GM12878 (cell line): ENCODE data around the gene NR1D2. TPM values are rescaled to one million over a fixed set of nuclear protein-coding genes. Genes with fewer than 3 reads are reported as not detected.

Experiments
- ATAC-seq: fragments of 200-7000 bp; cut with Tn5 transposase; 3 replicates; pipeline ENCODE4 v1.9.1; 2020; ENCODE audit warnings: mild to moderate bottlenecking, moderate library complexity
- BruUV-seq: library from RNA; stranded (reverse); fragments of 400-500 nt; replicated peaks from 2 replicates; lab custom pipeline; 2021; lab: Mats Ljungman, UMichigan
- CTCF ChIA-PET: fragments of 300-600 bp; sonication (Branson Sonifier 250); formaldehyde crosslinking; extraction: SDS; loops from one replicate; lab custom pipeline; 2021; ENCODE audit warnings: inconsistent platforms; lab: Yijun Ruan, JAX
- POLR2A ChIA-PET: fragments of 350-600 bp; formaldehyde crosslinking; extraction: SDS; loops from one replicate; lab custom pipeline; 2021; ENCODE audit warnings: inconsistent platforms; lab: Charles Lee
- RAD21 ChIA-PET: fragments of 300-600 bp; sonication (Branson Sonifier 250); formaldehyde crosslinking; loops from one replicate; lab custom pipeline; 2023; ENCODE audit warnings: antibody characterized with exemption; ENCODE audit not compliant: unreplicated experiment; lab: Charles Lee
- SMC1A ChIA-PET: fragments of 300-600 bp; sonication (Branson Sonifier 250); formaldehyde crosslinking; loops from one replicate; lab custom pipeline; 2023; ENCODE audit not compliant: unreplicated experiment, uncharacterized antibody; lab: Charles Lee
- DNase-seq: peaks from one replicate; pipeline ENCODE4 v3.0.0-alpha.2; 2011; ENCODE audit warnings: low read depth, low spot score
- FAIRE-seq: peaks from 3 replicates; lab custom pipeline; 2011; peaks lifted over from hg19 to GRCh38; lab: Jason Lieb, UNC
- H2AFZ ChIP-seq: 2 replicates; pipeline ENCODE4 v1.6.0; 2011; ENCODE audit warnings: low read depth, low read length, control low read depth; ENCODE audit not compliant: control insufficient read depth
- H3K27ac ChIP-seq: 2 replicates; pipeline ENCODE4 v1.5.1; 2011; ENCODE audit warnings: control low read depth; ENCODE audit not compliant: control insufficient read depth, insufficient read depth
- H3K27me3 ChIP-seq, 2 experiments: replicated peaks in 1 of 2; 2 replicates each; pipeline versions ENCODE4 v1.6.0 to v1.6.1; 2011; ENCODE audit warnings: low read length in 1 of 2; ENCODE audit not compliant: control insufficient read depth in 2 of 2, insufficient read depth in 2 of 2
- H3K36me3 ChIP-seq, 2 experiments: 2 replicates each; pipeline ENCODE4 v1.5.1; 2011; ENCODE audit warnings: low read length in 1 of 2; ENCODE audit not compliant: control insufficient read depth in 2 of 2, insufficient read depth in 2 of 2
- H3K4me1 ChIP-seq: 2 replicates; pipeline ENCODE4 v1.6.1; 2011; ENCODE audit warnings: mild to moderate bottlenecking, low read length, moderate library complexity, mixed read lengths; ENCODE audit not compliant: control insufficient read depth, insufficient read depth
- H3K4me2 ChIP-seq: 2 replicates; pipeline ENCODE4 v1.6.0; 2011; ENCODE audit warnings: control low read depth; ENCODE audit not compliant: control insufficient read depth, insufficient read depth
- H3K4me3 ChIP-seq: fragments of 200-600 bp; sonication (generic); 2 replicates; pipeline ENCODE4 v1.5.1; 2016
- H3K79me2 ChIP-seq: 2 replicates; pipeline ENCODE4 v1.6.0; 2011; ENCODE audit warnings: low read length; ENCODE audit not compliant: control insufficient read depth, insufficient read depth
- H3K9ac ChIP-seq: 2 replicates; pipeline ENCODE4 v1.8.0; 2011; ENCODE audit warnings: low read length, control low read depth, mixed read lengths; ENCODE audit not compliant: control insufficient read depth, insufficient read depth
- H3K9me3 ChIP-seq: replicated peaks from 3 replicates; pipeline ENCODE4 v1.5.1; 2011; ENCODE audit warnings: mild to moderate bottlenecking, low read length; ENCODE audit not compliant: control insufficient read depth, insufficient read depth
- H4K20me1 ChIP-seq: 2 replicates; pipeline ENCODE4 v1.6.0; 2011; ENCODE audit not compliant: control insufficient read depth, insufficient read depth
- ATF7 ChIP-seq: fragments of 450-650 bp; IDR thresholded peaks from 2 replicates; pipeline ENCODE4 v1.6.1; 2016; ENCODE audit warnings: low read depth, mild to moderate bottlenecking
- BMI1 ChIP-seq: fragments of 450-650 bp; IDR thresholded peaks from 2 replicates; pipeline ENCODE4 v1.6.1; 2016; ENCODE audit warnings: mild to moderate bottlenecking, moderate library complexity, borderline replicate concordance
- CHD1 ChIP-seq: IDR thresholded peaks from 2 replicates; pipeline ENCODE4 v1.6.1; 2012; ENCODE audit warnings: low read depth, low read length, improper control_type of control experiment
- IRF4 ChIP-seq: IDR thresholded peaks from 2 replicates; pipeline ENCODE4 v1.6.1; 2011; ENCODE audit warnings: low read depth, low read length
- MEF2A ChIP-seq: IDR thresholded peaks from 2 replicates; pipeline ENCODE4 v1.6.1; 2011; ENCODE audit warnings: low read depth, mild to moderate bottlenecking, low read length, moderate library complexity; ENCODE audit not compliant: insufficient read depth
- NFIC ChIP-seq: IDR thresholded peaks from 2 replicates; pipeline ENCODE4 v1.6.1; 2012; ENCODE audit warnings: low read depth, mild to moderate bottlenecking, inconsistent platforms, low read length, moderate library complexity
- NR2F1 ChIP-seq: fragments of 450-650 bp; conservative IDR thresholded peaks from 2 replicates; pipeline ENCODE4 v1.6.1; 2017; ENCODE audit warnings: mild to moderate bottlenecking
- POLR2AphosphoS2 ChIP-seq: IDR thresholded peaks from 2 replicates; pipeline ENCODE4 v1.6.1; 2011; ENCODE audit warnings: low read depth, mild to moderate bottlenecking, low read length, improper control_type of control experiment, moderate library complexity
- RFX5 ChIP-seq: IDR thresholded peaks from 2 replicates; pipeline ENCODE4 v1.6.1; 2011; ENCODE audit warnings: low read depth, low read length, improper control_type of control experiment
- SIN3A ChIP-seq: IDR thresholded peaks from 2 replicates; pipeline ENCODE4 v1.6.1; 2012; ENCODE audit warnings: low read depth, low read length, improper control_type of control experiment
- SKIL ChIP-seq: fragments of 450-650 bp; IDR thresholded peaks from 2 replicates; pipeline ENCODE4 v1.6.1; 2017; ENCODE audit warnings: mild to moderate bottlenecking, low read depth, inconsistent platforms; ENCODE audit not compliant: poor library complexity, severe bottlenecking
- SPI1 ChIP-seq: IDR thresholded peaks from 2 replicates; pipeline ENCODE4 v1.6.1; 2011; ENCODE audit warnings: low read depth, mild to moderate bottlenecking, low read length, moderate library complexity, borderline replicate concordance; ENCODE audit not compliant: insufficient read depth
- TCF7 ChIP-seq: IDR thresholded peaks from 2 replicates; pipeline ENCODE4 v1.6.1; 2014; ENCODE audit warnings: antibody characterized with exemption, borderline replicate concordance
- ZNF592 ChIP-seq: fragments of 450-650 bp; IDR thresholded peaks from 2 replicates; pipeline ENCODE4 v1.6.1; 2017; ENCODE audit warnings: mild to moderate bottlenecking, moderate library complexity
- WGBS: methylation state at CpG from one replicate; pipeline ENCODE4 v1.1.6; 2016; ENCODE audit warnings: low lambda C conversion rate; ENCODE audit not compliant: insufficient replicate concordance, insufficient coverage; ENCODE audit errors: missing lambda C conversion rate; 5-methylcytosine and 5-hydroxymethylcytosine counted together
- in situ Hi-C: fragments of 300-500 bp; cut with MboI; formaldehyde crosslinking; loops from 9 replicates; pipeline ENCODE4 v1.14.3; 2018; ENCODE audit warnings: mixed read lengths
- intact Hi-C: fragments of 100-400 bp; cut with micrococcal nuclease; formaldehyde crosslinking; loops from one replicate; pipeline ENCODE4 v1.14.2; 2022; ENCODE audit not compliant: unreplicated experiment
- polyA plus RNA-seq, 11 experiments: library from polyadenylated mRNA; depleted of rRNA in 4 of 11; unstranded in 6 of 11; stranded (reverse) in 5 of 11; fragments of >200 nt; fragmentation: Nextera tagmentation in 4 of 11; fragmentation: Illumina TruSeq in 1 of 11; extraction: Ambion mirVana in 4 of 11; extraction: Trizol in 1 of 11; gene quantifications; 1 replicate in 1 of 11; 2 replicates in 10 of 11; pipeline versions ENCODE4 v1.2.1 to v1.2.3, GENCODE V29; 2011 to 2016; ENCODE audit warnings: inconsistent platforms in 2 of 11, missing spikeins in 2 of 11, low read depth in 1 of 11
- total RNA-seq, 4 experiments: library from RNA; depleted of rRNA in 3 of 4; stranded (reverse); fragments of >200 nt in 3 of 4; fragmentation: Illumina TruSeq in 1 of 4; extraction: Trizol in 1 of 4; gene quantifications; 2 replicates each; pipeline versions ENCODE4 v1.2.1 to v1.2.3, GENCODE V29; 2013 to 2021
- TF ChIP-seq, protein P1 (sequence below): IDR thresholded peaks from 2 replicates; pipeline ENCODE4 v1.6.1; 2011; ENCODE audit warnings: low read depth, low read length, improper control_type of control experiment, borderline replicate concordance
- TF ChIP-seq, protein P2 (sequence below): fragments of 450-650 bp; IDR thresholded peaks from 2 replicates; pipeline ENCODE4 v1.6.1; 2017; ENCODE audit warnings: low read depth, mild to moderate bottlenecking, moderate library complexity

NR1D2 gene
- total and polyA plus RNA-seq, 10 of the 15 experiments (the other 5 are each of a cell fraction or from before 2014, with no cell fraction given): 0.67 to 5.3 (median 2.6) TPM

GRCh38 chr3:23900744-23901143, 44.3 kb upstream of the NR1D2 start:
- DNase-seq (no peak), FAIRE-seq (no peak), ATAC-seq (no peak)
- 81% methylated on average over 6 of the region's 6 CpGs for WGBS
- ChIA-PET CTCF (interaction anchor here (1.5 kb wide), 1 partner anchor 67 kb away, joined by 3 read pairs; no protein-coding TSS in a partner anchor), SMC1A (no interaction called here), POLR2A (no interaction called here), RAD21 (no interaction called here)
- Histone ChIP-seq H3K27me3 (no peaks in the 10 kb centered on the region), H3K36me3 (peaks cover 3% of the 10 kb centered on the region in 2 experiments; a peak in 3 of 4 replicates), H3K4me1 (no peaks in the 10 kb centered on the region), H3K9ac (no peak overlapping the region), H3K79me2 (no peaks in the 10 kb centered on the region), H3K4me3 (no peak overlapping the region), H3K4me2 (no peak overlapping the region), H3K27ac (no peak overlapping the region), H3K9me3 (no peaks in the 10 kb centered on the region), H2AFZ (no peak overlapping the region), H4K20me1 (no peaks in the 10 kb centered on the region)
- no TSS peak for BruUV-seq
- intact Hi-C loops (no loop called here), in situ Hi-C loops (no loop called here)
- TF ChIP-seq ATF7 (no peak), ZNF592 (no peak), MEF2A (no peak), NR2F1 (no peak), IRF4 (no peak), BMI1 (no peak), CHD1 (no peak), NFIC (no peak), SIN3A (no peak), SKIL (no peak), SPI1 (no peak), POLR2AphosphoS2 (no peak), TCF7 (no peak), RFX5 (no peak)
- TF ChIP-seq, protein P1, sequence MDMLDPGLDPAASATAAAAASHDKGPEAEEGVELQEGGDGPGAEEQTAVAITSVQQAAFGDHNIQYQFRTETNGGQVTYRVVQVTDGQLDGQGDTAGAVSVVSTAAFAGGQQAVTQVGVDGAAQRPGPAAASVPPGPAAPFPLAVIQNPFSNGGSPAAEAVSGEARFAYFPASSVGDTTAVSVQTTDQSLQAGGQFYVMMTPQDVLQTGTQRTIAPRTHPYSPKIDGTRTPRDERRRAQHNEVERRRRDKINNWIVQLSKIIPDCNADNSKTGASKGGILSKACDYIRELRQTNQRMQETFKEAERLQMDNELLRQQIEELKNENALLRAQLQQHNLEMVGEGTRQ: no peak
- TF ChIP-seq, protein P2, sequence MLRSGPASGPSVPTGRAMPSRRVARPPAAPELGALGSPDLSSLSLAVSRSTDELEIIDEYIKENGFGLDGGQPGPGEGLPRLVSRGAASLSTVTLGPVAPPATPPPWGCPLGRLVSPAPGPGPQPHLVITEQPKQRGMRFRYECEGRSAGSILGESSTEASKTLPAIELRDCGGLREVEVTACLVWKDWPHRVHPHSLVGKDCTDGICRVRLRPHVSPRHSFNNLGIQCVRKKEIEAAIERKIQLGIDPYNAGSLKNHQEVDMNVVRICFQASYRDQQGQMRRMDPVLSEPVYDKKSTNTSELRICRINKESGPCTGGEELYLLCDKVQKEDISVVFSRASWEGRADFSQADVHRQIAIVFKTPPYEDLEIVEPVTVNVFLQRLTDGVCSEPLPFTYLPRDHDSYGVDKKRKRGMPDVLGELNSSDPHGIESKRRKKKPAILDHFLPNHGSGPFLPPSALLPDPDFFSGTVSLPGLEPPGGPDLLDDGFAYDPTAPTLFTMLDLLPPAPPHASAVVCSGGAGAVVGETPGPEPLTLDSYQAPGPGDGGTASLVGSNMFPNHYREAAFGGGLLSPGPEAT: no peak
